Stimulated activated CD8-positive, alpha-beta memory T cell treated with anti-CD3 and anti-CD28 coated beads, Interleukin-7, amount 100 ng/mL, for 1 hour (primary cell): ENCODE data around the gene UST.
"Not testable (repeated sequence)": the region's sequence is repeated elsewhere in the genome, so short reads cannot be mapped to it uniquely, and the experiment has no call there.

Source experiments
- DNase-seq, 2 donors: peaks; one replicate each; pipeline ENCODE4 v3.0.0-alpha.2; 2020; ENCODE audit warnings: low read depth in 2 of 2

UST gene

DNA sequence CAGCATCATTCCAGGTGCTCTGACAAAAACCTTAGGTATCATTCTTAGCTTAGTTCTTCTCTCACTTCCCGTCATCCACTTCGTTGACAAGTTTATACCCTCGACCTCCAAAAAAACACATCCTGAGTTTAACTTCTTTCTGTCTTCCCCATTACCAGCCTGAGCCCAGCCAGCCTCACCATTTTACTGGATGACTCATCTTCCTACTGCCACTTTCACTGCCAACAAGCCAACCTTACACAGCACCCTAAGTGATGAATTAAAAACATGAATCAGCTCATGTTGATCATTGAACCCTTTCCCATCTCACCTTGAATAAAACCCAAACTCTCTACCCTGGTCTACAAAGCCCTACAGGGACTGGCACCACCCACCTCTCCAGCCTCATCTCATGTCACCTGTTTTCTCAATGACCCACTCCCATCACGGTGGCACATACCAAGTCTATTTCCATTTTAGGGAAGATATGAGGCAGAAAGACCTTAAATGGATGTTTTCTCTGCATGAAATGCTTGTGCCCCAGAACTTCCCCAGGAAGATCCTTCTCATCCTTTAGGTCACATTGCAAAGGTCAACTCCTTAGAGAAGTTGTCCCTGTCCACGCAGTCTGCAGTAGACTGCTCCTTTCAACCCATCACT, 9.9 kb upstream of the UST start:
- DNase-seq = no peak

- DNase-seq = no peak
These were observed 9.0 kb upstream of the UST start for GRCh38 chr6:148737806-148738205.

GRCh38 chr6:148738946-148739821, 7.6 kb upstream of the UST start:
- no peak for DNase-seq

DNA sequence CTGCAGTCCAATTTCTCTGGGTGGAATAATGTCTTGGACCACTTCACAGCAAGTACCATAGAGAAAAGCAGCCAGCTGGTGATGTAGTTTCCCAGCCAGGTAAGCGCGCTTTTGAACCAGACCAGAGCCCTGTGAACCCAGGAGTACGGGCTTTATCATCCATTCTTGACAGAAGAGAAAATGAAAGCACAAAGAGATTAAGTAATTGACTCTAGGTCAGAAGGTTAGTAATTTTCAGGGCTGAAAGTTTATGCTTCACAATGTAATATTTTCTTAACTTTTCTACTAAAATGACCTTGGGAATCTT, 7.1 kb upstream of the UST start:
- no peak for DNase-seq

- DNase-seq = no peak
These were observed 3.4 kb upstream of the UST start for GRCh38 chr6:148743476-148743875.

- DNase-seq = no peak
These were observed 904 bp upstream of the UST start for GRCh38 chr6:148745926-148746325.

GRCh38 chr6:148747145-148747470, 278 bp downstream of the UST start:
- no peak for DNase-seq

- DNase-seq = no peak
These were observed 788 bp downstream of the UST start for GRCh38 chr6:148747471-148748165.

DNA sequence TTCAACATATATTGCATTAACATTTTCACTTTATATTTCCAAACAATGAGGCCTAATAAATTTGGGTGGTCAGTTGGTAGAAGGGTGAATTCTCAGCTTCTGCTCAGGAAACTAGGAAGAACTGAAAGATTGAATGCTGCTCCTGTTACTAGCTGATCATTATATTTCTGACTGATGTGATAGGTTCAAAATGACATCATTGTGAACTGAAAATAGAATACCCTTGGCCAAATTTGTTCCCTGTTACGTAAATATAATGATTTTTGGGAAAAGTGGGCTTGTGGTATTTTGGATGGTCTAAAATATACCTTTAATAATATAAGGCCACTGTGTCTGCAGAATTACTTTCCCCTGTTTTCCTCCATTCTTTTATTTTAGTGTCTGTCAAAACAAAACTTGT, 2.8 kb downstream of the UST start:
- no peak for DNase-seq

- no peak for DNase-seq
These were observed 4.3 kb downstream of the UST start for GRCh38 chr6:148750838-148751792.

GRCh38 chr6:148751793-148752170, 5.0 kb downstream of the UST start:
- no peak for DNase-seq

- DNase-seq = not testable (repeated sequence)
These were observed 8.5 kb downstream of the UST start for GRCh38 chr6:148755379-148755778.

DNA sequence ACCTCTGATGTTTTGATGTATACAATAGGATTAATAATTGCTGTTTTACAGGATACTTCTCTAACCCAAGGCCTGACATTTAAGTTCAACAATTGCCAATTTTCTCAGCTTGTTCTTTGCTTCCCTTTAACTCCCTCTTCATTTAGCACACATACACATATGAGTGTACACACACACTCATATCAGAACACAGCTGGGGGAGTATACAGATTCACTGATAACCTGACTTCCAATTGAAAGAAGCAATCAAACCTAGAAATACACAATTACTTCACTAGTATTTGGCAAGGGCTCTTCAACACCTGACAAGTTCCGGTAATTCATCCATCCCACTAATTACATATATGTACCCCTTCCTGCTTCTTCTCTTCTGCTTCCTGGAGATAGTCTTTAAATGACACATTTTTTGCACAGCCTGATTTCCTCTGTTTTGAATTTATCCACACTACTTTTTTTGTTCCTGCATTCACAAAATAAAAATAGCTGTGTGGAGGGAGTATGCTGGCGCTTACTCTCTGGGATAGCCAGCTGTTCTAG, 11.2 kb downstream of the UST start:
- DNase-seq = no peak

DNA sequence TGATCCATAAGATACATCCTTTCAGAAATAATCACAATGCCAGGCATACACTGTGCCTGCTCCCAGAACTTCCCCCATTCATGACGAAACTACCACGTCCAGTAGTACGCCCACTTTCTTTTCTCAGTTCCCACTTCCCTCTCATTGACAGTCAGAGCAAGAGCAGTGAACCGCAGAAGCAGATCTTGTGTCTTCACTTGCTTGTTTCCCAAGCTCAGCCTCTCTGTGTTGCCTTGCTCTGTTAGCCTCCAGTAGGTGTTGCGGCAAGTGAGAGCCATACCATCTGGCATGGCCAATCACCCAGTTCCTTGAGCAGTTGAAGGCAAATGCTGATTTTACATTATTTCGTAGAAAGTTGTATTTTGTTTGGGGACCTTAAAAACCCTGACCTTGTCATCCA, 11.7 kb downstream of the UST start:
- no peak for DNase-seq

- DNase-seq = no peak
These were observed 13.4 kb downstream of the UST start for GRCh38 chr6:148760258-148760534.

DNA sequence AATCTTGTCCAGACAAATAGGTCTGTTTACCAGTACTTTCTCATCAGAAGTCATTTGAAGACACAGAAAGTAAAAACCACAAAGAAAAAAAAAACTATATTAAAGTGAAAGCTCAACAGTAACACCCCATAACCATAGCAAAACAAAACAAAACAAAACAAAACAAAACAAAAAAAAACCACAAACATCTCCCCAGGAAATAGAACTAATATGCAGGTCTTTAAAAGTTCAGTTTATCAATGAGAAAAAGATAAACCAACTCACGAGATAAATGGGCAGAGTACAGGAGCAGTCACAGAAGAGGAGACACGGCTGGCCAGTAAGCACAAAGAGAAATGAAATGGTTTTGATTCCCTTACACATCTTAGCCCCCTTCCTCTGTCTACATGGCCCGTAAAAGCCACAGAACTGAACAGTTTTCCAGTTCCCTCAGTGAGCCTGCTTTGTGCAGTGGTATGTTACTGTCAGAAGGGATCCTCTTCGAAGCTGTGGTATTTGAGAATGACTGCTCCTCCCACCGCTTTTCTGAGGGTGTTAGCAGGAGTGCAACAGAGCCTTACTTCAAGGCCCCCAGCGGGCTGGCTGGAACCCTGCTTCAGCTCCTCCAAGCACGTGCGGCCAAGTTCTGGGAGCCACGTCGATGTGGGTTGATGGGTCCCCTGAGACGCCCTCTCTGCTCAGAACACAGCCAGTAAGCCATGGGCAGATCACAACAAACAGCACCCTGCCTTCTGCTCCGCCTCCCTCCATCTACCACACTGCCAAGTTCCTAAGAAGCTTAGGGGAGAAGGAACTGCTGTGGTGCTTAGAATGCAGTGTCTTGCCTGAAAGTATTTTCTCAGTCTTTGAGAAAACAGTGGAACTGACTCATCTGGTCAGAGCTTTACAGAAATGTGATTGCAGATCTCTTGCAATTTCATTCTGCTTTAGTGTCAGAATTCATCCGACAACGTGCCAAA, 14.0 kb downstream of the UST start:
- DNase-seq = no peak

DNA sequence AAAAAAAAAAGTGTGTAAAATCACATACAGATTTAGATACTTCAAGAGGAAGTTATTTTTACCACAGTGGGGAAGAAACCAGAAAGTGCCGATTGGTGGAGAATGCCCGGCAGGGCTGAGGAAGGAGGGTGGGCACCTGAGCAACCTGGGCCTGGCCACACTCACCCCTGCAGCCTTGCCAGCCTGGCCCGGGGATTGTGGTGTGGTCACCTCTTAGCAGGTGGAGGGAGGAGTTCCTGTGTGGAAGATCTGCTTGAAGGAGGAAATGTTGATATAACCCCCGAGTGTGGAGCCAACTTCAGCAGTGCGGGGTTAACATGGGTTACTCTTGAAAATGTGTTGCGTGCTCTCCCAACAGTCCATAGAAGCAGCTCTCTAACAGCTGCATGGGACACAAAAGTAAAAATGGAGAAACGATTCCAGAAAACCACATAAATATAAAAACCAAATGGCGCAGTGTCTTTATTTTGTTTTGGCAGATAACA, 14.7 kb downstream of the UST start:
- no peak for DNase-seq

- DNase-seq = no peak
These were observed 15.4 kb downstream of the UST start for GRCh38 chr6:148762231-148762630.

- not testable (repeated sequence) for DNase-seq
These were observed 17.6 kb downstream of the UST start for GRCh38 chr6:148764259-148765020.
